Colon (tissue), 2 donors: ENCODE measurements around the gene ATP2A1.
A peak's percentile ranks its signal among the peaks of the same experiment; 100 is the strongest.

Experiments used
- FAIRE-seq: peaks from 2 replicates; lab custom pipeline; 2012; peaks lifted over from hg19 to GRCh38; lab: Jason Lieb, UNC
- donor health status: control.
- donor health status: control.

The ATP2A1 gene

DNA sequence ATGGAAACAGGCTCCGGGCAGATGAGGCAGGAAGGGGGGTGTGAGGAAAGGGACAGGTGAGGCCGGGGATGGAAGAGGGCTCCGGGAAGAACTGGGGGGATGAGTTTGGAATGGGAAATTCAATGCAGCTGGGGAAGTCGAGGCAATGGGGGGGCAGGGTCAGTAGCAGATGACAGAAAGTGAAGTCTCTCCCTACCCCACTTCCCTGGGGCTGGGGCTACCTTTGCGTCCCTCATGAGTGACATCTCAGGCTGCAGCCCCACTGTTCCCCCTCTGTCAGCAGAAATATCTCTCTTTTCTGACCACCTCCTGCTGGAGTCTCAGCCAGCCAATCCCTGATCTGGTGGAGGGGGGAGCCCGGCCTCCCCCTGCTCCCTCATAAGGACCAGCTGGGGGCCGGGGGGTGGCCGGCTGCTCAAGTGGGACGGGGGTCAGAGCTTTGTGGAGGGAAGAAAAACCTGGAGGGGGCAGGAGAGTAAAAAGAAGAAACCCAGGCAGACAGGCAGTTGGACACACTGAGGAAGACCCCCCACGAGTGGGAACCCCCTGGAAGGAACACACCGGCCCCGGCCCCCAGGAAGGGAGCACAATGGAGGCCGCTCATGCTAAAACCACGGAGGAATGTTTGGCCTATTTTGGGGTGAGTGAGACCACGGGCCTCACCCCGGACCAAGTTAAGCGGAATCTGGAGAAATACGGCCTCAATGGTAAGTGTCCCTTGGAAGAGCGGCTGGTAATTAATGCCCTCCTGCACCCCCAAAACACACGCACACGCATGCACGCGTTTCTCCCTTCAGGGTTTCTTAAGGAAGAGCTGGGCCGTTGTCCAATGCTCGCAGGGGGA is at the start of gene ATP2A1:
Gene ATP2A1 (plus strand): TSS at position 406 of the 844 bp plus-strand sequence. CDS start 184 bp downstream, at position 590.
- FAIRE-seq, result no peak

DNA sequence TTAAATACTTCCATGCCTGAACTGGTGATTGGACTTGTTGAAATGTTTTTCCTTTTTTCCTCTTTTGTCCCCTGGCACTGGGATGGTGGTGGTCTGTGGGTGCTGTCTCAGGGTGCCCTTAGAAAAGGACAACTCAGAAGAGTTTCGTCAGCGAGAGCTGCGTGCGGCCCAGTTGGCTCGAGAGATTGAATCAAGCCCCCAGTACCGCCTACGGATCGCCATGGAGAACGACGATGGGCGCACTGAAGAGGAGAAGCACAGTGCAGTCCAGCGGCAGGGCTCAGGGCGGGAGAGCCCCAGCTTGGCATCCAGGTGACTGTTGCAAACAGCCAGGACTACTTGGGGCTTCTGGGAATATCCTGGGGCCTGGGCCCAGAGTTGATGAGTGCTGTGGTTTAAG is 48.5 kb upstream of the ATP2A1 start:
- FAIRE-seq, result no peak

GRCh38 chr16:28830531-28830930 is 47.8 kb upstream of the ATP2A1 start:
- no peak for FAIRE-seq

GRCh38 chr16:28834349-28834748 is 43.9 kb upstream of the ATP2A1 start:
- no peak for FAIRE-seq

- FAIRE-seq, result no peak
Measured at GRCh38 chr16:28834873-28835863, 43.1 kb upstream of the ATP2A1 start.

DNA sequence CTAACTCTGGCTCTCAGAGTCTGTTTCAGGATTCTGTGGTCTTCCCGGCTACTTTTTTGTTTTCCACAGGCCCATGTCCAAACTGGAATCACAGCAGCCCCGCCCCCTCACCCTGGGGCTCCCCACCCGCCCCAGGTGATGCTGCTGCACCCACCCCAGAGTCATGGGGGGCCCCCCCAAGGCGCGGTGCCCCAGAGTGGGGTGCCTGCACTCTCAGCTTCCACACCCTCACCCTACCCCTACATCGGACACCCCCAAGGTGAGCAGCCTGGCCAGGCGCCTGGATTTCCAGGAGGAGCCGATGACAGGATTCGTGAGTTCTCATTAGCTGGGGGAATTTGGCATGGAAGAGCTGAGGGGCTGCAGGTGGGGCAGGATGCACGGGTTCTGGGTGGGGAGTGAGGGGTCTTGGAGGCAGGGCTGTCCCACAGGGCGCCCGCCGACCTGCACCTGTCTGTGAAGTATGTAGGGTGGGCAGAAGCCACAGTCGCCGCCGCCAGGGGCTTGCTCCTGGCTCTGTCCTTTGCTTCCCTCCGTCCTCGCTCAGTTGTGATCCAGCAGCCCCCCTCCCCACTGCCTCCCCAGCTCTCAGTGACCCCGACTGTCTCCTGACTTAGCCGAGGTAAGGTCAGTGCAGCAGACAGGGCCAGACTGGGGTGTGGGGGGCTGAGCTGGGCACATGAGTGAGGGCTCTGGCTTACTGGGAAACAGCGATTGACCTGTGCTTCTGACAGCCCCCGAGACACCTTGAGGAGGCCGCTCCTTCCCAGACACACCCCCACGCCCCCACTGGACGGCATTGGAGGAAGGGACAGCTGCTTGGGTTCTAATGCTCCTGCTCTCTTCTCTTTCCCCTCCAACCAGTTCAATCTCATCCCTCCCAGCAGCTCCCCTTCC is 42.2 kb upstream of the ATP2A1 start:
- FAIRE-seq, result no peak

DNA sequence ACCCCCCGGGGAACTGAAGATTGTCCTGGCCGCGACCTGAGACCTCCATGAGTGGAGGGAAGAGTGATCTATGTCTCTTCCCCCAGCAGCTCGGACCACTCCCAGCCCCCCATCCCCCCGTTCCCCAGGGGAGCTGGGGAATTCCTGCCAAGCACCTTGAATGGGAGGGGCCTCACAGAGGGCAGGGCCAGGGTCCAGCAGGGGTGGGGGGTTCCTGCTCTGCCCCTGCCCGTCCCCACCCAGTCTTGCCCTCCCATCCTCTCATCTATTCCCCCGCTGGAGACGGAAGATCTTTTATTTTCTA is 41.6 kb upstream of the ATP2A1 start:
- FAIRE-seq, result no peak

DNA sequence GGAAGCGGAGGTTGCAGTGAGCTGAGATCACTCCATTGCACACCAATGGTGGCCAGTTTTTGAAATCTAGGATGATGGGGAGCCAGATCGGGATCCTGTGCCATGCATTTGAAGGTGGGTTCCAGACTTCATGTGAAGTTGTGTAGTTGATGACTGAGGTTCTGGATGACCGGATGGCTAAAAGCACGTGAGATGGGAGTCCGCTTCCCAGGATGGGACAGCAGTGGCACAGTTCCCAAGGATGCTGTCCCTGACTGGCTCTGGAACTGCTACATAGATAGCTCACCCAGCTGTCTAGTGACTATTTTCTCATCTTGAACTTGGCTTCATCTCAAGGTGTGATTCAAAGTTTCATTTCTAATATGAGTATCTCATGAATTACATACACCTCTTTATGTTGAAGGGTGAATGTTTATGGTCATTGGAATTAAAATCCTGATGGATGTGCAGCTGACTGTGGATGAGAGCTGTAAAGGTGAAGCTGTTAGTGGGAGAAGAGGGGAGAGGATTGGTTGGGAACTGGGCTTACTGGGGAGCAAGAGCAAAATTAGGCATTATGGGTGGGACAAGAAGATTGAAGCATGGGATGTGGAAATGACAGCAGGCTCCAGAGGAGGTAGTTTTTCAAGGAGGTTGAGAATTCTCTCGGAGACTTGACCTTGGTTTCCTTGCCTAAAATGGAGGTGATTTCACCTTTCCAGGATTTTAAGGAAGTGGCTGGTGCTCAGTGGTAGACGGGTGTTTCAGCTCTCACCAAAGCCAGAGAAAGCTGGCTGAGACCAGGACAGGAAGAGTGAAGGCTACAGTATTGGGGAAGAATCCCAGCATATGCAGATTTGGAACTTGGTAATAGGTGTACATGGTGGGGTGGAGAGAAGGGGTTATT is 40.4 kb upstream of the ATP2A1 start:
- no peak for FAIRE-seq

DNA sequence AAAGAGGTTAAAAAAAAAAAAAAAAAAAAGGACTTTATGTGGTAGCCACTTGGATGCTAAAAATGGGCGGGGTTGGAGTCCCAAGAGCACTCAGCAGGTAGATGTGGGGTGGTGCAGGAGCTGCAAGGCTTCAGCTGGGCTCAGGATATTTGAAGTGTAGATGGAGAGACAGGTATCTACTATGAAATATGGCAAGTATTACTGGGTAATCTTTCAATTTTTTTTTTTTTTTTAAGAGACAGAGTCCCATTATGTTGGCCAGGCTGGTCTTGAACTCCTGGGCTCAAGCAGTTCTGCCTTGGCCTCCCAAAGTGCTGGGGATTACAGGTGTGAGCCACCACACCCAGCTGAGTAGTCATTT is 39.8 kb upstream of the ATP2A1 start:
- no peak for FAIRE-seq

- no peak for FAIRE-seq
Measured at GRCh38 chr16:28839004-28839639, 39.2 kb upstream of the ATP2A1 start.

DNA sequence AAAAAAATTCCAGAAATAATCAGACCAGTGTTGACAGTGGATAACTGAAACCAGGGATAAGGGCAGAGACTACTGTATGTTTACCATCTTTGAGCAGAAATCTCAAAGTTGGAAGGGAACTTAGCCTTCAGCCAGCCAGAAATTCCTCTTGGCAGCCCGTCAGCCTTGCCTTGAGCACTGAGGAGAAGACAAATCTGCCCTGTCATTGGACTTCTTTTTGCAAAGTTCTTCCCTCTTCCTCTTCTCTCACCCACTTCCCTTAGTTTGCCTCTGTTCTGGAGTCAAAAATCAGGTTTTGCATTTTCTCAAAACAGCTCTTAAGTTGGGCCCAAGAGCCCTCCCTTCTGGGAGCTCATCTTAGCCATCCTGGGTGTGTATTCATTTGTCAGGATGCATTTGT is 38.4 kb upstream of the ATP2A1 start:
- FAIRE-seq, result no peak

GRCh38 chr16:28842696-28843095 is 35.6 kb upstream of the ATP2A1 start:
- FAIRE-seq, result no peak

DNA sequence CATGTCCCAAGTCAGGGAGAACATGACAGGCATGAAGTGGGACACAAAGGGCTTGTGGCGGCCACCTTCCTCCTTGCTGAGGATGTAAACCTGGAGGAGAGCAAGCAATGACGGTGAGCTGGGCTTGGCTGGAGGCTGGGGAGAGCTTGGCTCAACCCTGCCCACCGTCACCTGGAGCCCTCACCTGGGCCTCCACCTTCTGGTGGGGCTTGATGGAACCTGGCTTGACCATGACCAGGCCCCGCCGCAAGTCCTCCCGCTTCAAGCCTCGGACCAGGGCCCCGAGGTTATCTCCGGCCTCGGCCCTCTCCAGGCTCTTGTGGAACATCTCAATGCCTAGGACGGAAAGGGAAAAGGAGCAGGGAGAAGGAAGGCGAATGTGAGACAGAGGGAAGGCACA is 34.5 kb upstream of the ATP2A1 start:
- no peak for FAIRE-seq

GRCh38 chr16:28844226-28844885 is 33.9 kb upstream of the ATP2A1 start:
- no peak for FAIRE-seq

DNA sequence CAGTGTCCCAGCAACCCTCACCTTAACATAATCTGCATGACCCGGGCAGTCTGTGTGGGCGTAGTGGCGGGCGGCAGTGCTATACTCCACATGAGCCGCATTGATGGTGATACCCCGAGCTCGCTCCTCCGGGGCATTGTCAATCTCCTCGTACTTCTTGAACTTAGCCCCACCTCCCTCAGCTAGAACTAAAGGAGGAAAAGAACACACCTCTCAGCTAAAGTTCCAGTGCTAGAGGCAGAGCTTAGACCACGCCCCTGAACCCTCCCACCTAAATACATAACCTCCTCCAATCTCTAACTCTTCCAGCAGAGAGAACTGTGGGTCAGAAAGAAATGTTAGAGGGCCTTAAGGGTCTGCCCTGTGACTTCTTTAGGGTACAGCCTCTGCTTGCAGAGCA is 33.0 kb upstream of the ATP2A1 start:
- FAIRE-seq, result no peak

DNA sequence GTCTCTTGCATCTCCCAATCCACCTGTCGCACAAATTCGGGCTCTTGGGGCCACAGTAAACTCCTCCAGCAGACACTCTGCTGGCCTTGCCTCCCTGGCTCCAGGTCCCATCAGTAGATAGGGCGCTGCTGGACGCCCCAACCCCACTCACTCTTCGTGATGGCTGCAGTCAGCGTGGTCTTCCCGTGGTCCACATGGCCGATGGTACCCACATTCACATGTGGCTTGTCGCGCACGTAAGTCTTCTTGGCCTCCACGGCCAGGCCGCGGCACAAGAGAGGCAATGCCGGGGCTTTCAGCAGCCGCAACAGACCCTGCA is 32.6 kb upstream of the ATP2A1 start:
- FAIRE-seq, result no peak

DNA sequence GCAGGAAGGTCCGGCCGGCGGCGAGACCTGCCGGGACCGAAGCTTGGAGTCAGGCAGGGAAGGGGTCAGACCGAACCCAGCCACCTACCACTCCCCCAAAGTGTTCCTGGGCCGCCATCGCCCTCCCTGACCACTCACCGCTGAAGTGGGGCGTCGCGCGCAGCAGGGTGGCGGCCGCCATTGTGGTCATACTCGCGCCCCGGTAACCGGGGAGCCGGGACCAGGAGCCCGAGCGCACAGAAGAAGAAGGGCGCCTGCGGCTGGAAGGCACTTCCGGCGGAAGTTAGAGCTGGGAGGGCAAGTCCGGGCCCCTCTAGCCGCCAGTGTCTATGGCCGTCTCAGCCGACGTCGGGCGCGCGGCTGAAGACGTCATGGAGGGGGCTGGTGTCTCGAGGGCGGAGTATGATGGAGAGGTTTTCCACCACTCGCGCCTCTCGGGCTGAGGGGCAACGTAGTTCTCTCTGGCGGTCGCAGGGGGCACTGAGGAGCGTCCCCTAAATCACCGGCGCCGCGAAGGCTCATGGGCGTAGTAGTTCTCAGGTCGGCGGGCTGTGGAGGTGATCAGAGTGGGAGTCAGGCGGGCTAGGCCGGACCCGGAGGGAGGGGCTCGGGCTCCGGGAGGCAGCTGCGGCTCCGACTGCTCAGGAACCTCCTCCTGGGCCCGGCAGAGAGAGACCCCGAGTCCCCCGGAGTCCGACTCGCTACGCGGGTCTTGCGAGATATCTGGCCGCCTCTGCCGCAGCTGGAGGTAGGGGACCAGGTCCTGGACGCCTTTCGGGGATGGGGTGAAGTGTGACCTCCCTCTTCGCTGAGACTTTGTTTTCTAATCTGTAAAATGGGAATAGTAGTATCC is 32.0 kb upstream of the ATP2A1 start, which contains the start of gene TUFM:
Gene TUFM (minus strand): TSS at position 269 of the 853 bp plus-strand sequence. CDS start 79 bp downstream, at position 190.
- peak; percentile 38 for FAIRE-seq

- no peak for FAIRE-seq
Measured at GRCh38 chr16:28846933-28847273, 31.4 kb upstream of the ATP2A1 start.

DNA sequence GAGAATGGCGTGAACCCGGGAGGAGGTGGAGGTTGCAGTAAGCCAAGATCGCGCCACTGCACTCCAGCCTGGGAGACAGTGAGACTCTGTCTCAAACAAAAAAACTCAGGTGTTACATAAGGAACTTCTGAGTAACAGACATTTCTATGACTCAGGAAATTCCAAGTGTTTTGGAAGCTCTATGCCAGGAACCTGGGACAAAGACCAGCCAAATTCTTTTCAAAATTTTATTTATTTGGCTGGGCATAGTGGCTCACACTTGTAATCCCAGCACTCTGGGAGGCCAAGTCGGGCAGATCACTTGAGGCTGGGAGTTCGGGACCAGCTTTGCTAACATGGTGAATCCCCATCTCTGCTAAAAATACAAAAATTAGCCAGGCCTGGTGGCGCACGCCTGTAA is 19.9 kb upstream of the ATP2A1 start:
- no peak for FAIRE-seq
